GM21529 (cell line): ENCODE data around the gene NTM.
"Not testable (repeated sequence)": the region's sequence is repeated elsewhere in the genome, so short reads cannot be mapped to it uniquely, and the experiment has no call there.

ENCODE experiments used
- ATAC-seq: cut with Tn5 transposase; IDR thresholded peaks from one replicate; pipeline ENCODE4 v1.9.1; 2021; ENCODE audit not compliant: unreplicated experiment

Gene NTM

DNA sequence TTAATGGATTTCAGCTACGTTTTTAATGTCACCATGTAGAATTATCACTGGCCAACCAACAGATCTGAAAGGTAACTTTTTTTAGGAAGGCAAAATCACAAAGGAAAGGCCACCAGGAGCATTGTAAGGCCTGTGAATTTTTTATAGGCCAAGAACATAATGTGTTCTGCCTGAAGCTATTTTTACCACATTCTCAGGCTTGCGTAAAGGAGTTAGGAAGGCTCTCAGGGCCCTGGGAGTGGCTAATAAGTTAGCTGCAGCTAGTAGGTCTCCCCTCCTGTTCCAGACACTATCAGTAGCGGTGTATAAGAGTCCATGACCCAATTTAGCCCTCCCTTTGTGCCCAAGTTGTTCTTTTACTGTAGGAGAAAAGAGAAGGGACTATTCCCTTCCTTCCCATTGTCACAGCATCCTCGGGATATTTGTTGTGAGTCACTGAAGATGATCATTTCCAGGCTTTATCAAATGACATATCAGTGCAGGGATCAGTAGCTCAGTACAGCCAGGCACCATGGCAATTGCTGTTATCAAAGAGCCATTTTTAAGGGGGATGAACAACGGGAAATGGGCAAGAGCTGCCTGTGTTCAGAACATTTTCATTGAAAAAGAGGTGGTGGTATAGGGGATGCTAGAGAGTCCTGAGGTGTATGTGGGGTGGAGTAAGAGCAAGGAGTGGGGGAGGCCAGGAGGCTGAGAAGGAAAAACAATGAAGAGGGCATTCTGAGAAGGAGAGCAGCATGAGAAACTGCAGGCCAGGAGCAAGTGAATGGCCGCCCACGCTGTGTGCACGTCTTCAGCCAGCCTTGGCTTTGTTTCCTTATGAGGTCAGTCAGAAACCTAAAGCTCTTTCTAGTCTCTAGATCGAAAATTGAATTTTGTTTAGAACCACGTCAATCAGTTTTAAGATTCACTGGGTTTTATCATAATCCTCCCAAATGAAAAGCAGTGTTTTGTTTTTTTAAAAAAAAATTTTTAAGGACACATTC is 940.3 kb downstream of the NTM start:
- no peak for ATAC-seq

DNA sequence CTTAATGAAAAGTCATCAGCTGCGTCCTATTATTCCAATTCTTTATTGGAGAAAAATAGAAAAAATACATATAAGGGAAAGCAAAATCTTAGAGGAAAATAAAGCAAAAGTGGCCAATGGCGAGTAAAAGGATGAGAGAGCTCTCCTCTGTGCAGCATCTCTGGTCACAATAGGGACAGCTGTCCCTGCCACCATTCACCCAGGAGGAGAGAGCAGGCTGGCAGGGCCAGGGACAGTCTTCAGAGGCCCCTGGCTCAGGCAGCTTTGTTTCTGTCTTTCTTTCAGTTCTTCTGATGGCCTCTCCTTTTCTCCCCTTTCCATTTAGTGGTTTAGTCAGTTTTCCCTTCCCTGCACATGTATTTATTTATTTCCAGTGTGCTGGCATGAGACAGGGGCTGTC is 941.3 kb downstream of the NTM start:
- no peak for ATAC-seq

DNA sequence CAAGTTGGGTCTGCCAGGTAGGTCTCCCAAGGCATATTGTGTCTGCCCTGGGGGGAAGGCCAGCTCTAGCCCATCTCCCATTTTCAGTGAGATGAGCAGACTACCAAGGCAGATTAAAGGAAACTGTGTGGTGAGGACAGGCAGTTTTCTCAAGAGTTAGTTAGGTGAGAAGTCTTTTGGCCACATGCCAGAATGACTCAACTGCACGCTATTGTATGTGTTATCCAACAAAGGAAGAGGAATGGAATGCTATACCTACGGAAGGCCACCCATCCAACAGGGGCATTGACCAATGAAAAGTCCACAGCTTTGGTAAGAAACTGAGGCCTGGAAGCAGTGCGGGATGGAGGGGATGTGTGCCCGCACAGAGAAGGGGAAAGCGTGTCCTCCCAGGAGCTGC is 941.7 kb downstream of the NTM start:
- ATAC-seq = no peak

GRCh38 chr11:132312701-132313111 is 942.3 kb downstream of the NTM start:
- ATAC-seq = peak; percentile 53

- ATAC-seq = no peak
These were observed 944.6 kb downstream of the NTM start for GRCh38 chr11:132314911-132315455.

DNA sequence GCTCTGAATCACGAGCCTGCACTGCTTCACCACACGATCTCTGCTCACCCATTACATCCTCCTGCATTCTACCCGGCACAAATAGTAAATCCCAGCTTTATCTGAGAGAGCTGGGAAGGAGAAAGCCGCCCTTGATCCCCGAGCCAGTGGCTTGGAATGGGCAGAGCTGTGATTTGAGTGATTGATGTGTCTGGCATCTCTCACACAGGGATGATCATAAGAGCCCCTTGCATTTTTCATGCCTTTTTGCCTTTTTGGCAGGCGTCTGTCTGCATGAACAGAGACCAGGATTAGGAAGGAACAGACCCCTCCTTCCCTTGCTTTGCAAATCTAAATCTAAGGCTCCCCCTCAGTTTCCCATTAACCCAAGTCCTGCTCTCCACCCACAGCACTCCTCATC is 945.3 kb downstream of the NTM start:
- ATAC-seq = no peak

GRCh38 chr11:132318421-132319157 is 948.2 kb downstream of the NTM start:
- ATAC-seq = no peak

- ATAC-seq = not testable (repeated sequence)
These were observed 949.0 kb downstream of the NTM start for GRCh38 chr11:132319419-132319818.

GRCh38 chr11:132330515-132330914 is 960.1 kb downstream of the NTM start:
- no peak for ATAC-seq

- ATAC-seq = no peak
These were observed 962.1 kb downstream of the NTM start for GRCh38 chr11:132332521-132332920.

DNA sequence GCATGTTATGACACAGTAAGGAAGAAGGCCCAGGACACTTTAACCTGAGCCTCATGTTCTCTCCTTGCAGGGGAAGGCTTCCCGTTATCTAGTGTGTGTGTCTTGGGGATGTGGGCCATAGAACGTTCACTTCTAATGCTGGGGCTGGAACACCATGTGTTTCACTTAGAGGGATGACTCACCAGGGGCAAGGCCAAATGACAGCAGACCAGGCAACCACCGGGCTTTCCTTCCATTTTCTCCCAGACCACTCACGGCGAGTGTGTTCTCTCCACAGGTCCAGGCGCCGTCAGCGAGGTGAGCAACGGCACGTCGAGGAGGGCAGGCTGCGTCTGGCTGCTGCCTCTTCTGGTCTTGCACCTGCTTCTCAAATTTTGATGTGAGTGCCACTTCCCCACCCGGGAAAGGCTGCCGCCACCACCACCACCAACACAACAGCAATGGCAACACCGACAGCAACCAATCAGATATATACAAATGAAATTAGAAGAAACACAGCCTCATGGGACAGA is 964.4 kb downstream of the NTM start:
- no peak for ATAC-seq

DNA sequence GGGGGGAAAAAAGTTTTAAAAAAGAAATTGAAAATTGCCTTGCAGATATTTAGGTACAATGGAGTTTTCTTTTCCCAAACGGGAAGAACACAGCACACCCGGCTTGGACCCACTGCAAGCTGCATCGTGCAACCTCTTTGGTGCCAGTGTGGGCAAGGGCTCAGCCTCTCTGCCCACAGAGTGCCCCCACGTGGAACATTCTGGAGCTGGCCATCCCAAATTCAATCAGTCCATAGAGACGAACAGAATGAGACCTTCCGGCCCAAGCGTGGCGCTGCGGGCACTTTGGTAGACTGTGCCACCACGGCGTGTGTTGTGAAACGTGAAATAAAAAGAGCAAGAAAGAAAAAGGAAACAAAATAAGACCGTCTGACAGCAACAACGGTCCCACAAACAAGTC is 964.9 kb downstream of the NTM start:
- ATAC-seq = no peak

DNA sequence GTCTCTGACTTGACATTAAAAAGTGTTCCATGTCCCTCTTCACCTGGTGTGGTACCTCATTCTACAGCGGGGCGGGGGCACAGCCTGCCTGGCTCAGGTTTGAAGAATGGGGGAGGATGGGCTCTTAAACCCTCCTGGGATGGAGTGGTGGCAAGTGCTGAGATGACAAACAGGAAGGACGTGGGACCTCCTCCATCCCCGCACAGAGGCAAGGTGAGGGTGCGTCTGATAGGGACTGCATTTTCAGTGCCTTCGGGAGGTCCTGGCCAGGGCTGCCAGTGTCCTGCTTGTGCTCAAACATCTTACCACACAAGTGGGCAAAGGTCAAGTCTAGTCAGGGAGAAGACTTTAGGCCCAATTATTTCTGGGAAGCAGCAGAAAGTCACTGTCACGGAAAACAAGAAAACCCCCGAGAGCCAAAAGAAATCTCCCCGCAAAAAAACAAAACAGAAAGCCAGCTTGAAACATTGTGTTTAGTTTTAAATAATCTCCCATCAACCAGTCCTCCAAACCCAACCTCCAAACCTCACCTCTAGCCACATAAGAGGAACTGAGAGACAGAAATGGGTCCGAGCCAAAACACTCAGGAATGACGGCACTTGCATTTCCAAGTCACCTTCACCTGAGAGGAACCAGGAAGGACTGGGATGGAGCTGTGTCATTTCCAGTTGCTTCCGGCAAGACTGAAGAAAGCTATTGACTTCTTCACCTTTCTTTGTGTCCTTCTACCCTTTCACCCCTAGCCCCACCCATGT is 966.5 kb downstream of the NTM start:
- ATAC-seq = no peak

DNA sequence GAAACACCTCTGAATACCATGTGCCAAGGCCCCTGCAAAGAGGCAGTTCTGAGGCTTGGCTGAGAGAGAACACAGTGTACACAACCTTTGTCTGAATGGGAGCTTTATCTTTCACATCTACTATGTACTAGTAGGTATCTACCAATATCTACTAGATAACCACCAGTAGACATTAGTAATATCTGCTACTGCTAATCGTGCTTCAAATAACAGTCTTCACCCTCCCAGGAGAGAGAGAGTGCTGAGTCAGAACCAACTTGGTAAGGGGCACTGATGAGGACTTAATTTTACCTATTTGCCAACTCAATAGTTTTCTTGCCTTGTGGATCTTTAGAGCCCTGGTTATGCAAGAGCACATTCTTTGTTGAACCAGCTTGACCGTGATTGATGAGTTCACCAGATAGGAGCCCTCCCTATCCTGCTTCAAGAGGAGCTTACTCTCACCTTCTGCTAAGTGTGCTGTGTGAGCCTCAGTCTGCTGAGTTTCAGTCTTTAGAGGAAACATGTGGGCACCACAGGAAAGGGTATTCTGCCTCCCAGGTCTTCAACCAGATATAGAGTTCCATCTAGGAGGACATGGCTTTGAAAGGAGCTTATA is 967.5 kb downstream of the NTM start:
- ATAC-seq = no peak

GRCh38 chr11:132342408-132342807 is 972.0 kb downstream of the NTM start:
- ATAC-seq = no peak

DNA sequence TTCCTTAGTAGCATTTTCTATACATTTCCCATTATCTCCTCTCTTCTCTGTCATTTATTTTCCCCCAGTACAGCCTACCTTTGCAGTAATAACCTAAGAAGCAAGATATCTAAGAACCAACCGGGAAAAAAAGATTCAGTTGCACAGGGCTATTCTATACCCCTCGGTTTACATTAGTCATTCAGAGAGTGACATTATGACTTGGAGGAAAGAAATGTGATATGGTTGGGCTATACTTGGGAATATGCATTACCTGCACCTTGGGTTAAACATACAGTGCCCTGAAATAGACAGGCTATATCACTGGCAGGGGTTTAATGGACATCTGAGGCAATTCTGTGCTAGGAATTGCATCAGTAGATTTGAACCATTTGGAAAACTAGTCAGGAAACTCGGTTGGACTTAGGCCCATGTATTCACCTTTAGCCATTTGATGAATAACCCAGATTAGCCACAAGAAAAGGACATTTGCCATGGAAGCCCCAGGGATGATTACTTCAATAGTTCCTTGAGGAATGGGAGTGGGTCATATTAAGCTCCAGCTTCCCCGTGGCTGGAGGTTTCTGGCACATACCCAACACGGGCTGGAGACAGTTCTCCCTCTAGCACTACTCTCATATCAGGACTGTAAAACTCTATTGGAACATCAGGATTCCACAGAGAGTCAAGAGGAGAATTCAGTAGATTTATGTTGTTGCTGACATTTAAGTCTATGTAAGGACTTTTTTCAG is 973.2 kb downstream of the NTM start:
- ATAC-seq = peak; percentile 86

- ATAC-seq = no peak
These were observed 976.2 kb downstream of the NTM start for GRCh38 chr11:132346558-132347148.

- ATAC-seq = no peak
These were observed 977.0 kb downstream of the NTM start for GRCh38 chr11:132347156-132348090.
